Lower leg skin (tissue), 4 donors: ENCODE data around the gene DENND4C. TPM values are rescaled to one million over a fixed set of nuclear protein-coding genes. Genes with fewer than 3 reads are reported as not detected.

Experiments used
- DNase-seq, 2 donors: peaks; one replicate each; pipeline ENCODE4 v3.0.0-alpha.2; 2019; ENCODE audit warnings: low spot score in 2 of 2
- H3K4me3 ChIP-seq: fragments of 200-600 bp; sonication (generic); 2 replicates; pipeline ENCODE4 v1.5.1; 2017; ENCODE audit warnings: mild to moderate bottlenecking, low read depth; ENCODE audit not compliant: poor library complexity, severe bottlenecking
- CTCF ChIP-seq, 3 donors: fragments of 450-650 bp; IDR thresholded peaks; one replicate each; pipeline ENCODE4 v1.5.1; 2016; ENCODE audit warnings: antibody characterized with exemption in 3 of 3, mild to moderate bottlenecking in 3 of 3, moderate library complexity in 2 of 3
- POLR2A ChIP-seq, 2 donors: fragments of 450-650 bp; IDR thresholded peaks; one replicate each; pipeline ENCODE4 v1.6.1; 2016 to 2017; ENCODE audit warnings: antibody characterized with exemption in 2 of 2, mild to moderate bottlenecking in 1 of 2, moderate library complexity in 1 of 2
- WGBS, 2 donors: methylation state at CpG; one replicate each; pipeline ENCODE4 v1.1.5; 2018; 5-methylcytosine and 5-hydroxymethylcytosine counted together
- intact Hi-C: fragments of 100-400 bp; cut with DNase I; formaldehyde crosslinking; loops from one replicate; pipeline ENCODE4 v1.15.0; 2023; ENCODE audit warnings: low total_unique reads
- total RNA-seq, 4 donors: library from RNA; depleted of rRNA; stranded (reverse); fragments of >200 nt; gene quantifications; one replicate each; pipeline ENCODE4 v1.1.0, GENCODE V29; 2016

DENND4C gene
- total RNA-seq, 4 donors from 2014 or later, result 78.2 to 119 (median 104) TPM

GRCh38 chr9:19199012-19199411 lies 31.5 kb upstream of the DENND4C start:
- WGBS, 2 donors, result 83 to 91% methylated on average over 2 of the region's 2 CpGs

GRCh38 chr9:19200229-19200628 lies 30.3 kb upstream of the DENND4C start:
- intact Hi-C loops, result no loop called here
- DNase-seq, result no peak
- 30 to 41% methylated on average over 7 to 8 of the region's 8 CpGs for WGBS, 2 donors
- TF ChIP-seq CTCF (IDR thresholded peaks at IDR 0.05), result no peak
- TF ChIP-seq POLR2A (IDR thresholded peaks at IDR 0.05), result no peak
- no peak overlapping the region for H3K4me3 ChIP-seq

More at GRCh38 chr9:19199012-19199411, 31.5 kb upstream of the DENND4C start:
- H3K4me3 ChIP-seq, result no peak overlapping the region
- no peak for DNase-seq
- intact Hi-C loops, result loop anchor here (5.0 kb wide), 1 partner anchor 1342 kb away; no protein-coding TSS in a partner anchor
- TF ChIP-seq CTCF (IDR thresholded peaks at IDR 0.05) (no peak), POLR2A (IDR thresholded peaks at IDR 0.05) (no peak)

- WGBS, 2 donors, result 63 to 71% methylated on average over 13 of the region's 13 CpGs
- no peak for TF ChIP-seq POLR2A (IDR thresholded peaks at IDR 0.05)
- TF ChIP-seq CTCF (IDR thresholded peaks at IDR 0.05), result no peak
- DNase-seq, result peak in 1 of 2 donors; percentile 75
- H3K4me3 ChIP-seq, result no peak overlapping the region
- intact Hi-C loops, result no loop called here
Measured at GRCh38 chr9:19201899-19202891, 28.3 kb upstream of the DENND4C start.

- no peak for TF ChIP-seq POLR2A (IDR thresholded peaks at IDR 0.05)
- TF ChIP-seq CTCF (IDR thresholded peaks at IDR 0.05), result no peak
- 85 to 95% methylated on average over 5 of the region's 5 CpGs for WGBS, 2 donors
- no peak overlapping the region for H3K4me3 ChIP-seq
- DNase-seq, result peak in 1 of 2 donors; percentile 48
- intact Hi-C loops, result no loop called here
Measured at GRCh38 chr9:19203058-19203457, 27.4 kb upstream of the DENND4C start.

- WGBS, 2 donors, result 37 to 44% methylated on average over 1 of the region's 1 CpG
- H3K4me3 ChIP-seq, result no peak overlapping the region
- TF ChIP-seq CTCF (IDR thresholded peaks at IDR 0.05), result no peak
- TF ChIP-seq POLR2A (IDR thresholded peaks at IDR 0.05), result no peak
- intact Hi-C loops, result no loop called here
- DNase-seq, result no peak
Measured at GRCh38 chr9:19208653-19209052, 21.8 kb upstream of the DENND4C start.
